Smooth muscle cell (in vitro differentiated cells): ENCODE data around the gene CC2D2B. TPM values are rescaled to one million over a fixed set of nuclear protein-coding genes. Genes with fewer than 3 reads are reported as not detected.
"Not testable (repeated sequence)": the region's sequence is repeated elsewhere in the genome, so short reads cannot be mapped to it uniquely, and the experiment has no call there.

ENCODE experiments used
- DNase-seq: peaks from one replicate; lab custom pipeline; 2025; ENCODE audit not compliant: unreplicated experiment; lab: John Stamatoyannopoulos, UW
- H2AFZ ChIP-seq: fragments of 200-600 bp; sonication (generic); 2 replicates; pipeline ENCODE4 v1.6.0; 2016; ENCODE audit warnings: antibody characterized with exemption, low read depth, mild to moderate bottlenecking
- H3F3A ChIP-seq: fragments of 200-600 bp; sonication (generic); 2 replicates; pipeline ENCODE4 v1.6.0; 2017; ENCODE audit warnings: antibody characterized with exemption, low read depth
- H3K27ac ChIP-seq: fragments of 200-600 bp; sonication (generic); 2 replicates; pipeline ENCODE4 v1.5.1; 2016; ENCODE audit warnings: low read depth, mild to moderate bottlenecking
- H3K27me3 ChIP-seq: fragments of 200-600 bp; sonication (generic); 2 replicates; pipeline ENCODE4 v1.6.1; 2016; ENCODE audit warnings: low read depth, mild to moderate bottlenecking
- H3K36me3 ChIP-seq: fragments of 200-600 bp; sonication (generic); 2 replicates; pipeline ENCODE4 v1.5.1; 2016; ENCODE audit warnings: low read depth
- H3K4me1 ChIP-seq: fragments of 200-600 bp; sonication (generic); 2 replicates; pipeline ENCODE4 v1.5.1; 2016; ENCODE audit warnings: low read depth
- H3K4me2 ChIP-seq: fragments of 200-600 bp; sonication (generic); 2 replicates; pipeline ENCODE4 v1.6.0; 2016; ENCODE audit warnings: mild to moderate bottlenecking
- H3K4me3 ChIP-seq: fragments of 200-600 bp; sonication (generic); 2 replicates; pipeline ENCODE4 v1.5.1; 2016; ENCODE audit warnings: mild to moderate bottlenecking
- H3K79me2 ChIP-seq: fragments of 200-600 bp; sonication (generic); 2 replicates; pipeline ENCODE4 v1.6.0; 2016; ENCODE audit warnings: low read depth, mild to moderate bottlenecking
- H3K9ac ChIP-seq: fragments of 200-600 bp; sonication (generic); 2 replicates; pipeline ENCODE4 v1.6.0; 2016; ENCODE audit warnings: low read depth
- H3K9me3 ChIP-seq: fragments of 200-600 bp; sonication (generic); replicated peaks from 2 replicates; pipeline ENCODE4 v1.5.1; 2016; ENCODE audit warnings: low read depth
- H4K20me1 ChIP-seq: fragments of 200-600 bp; sonication (generic); 2 replicates; pipeline ENCODE4 v1.6.0; 2016; ENCODE audit warnings: low read depth
- WGBS: methylation state at CpG from one replicate; pipeline ENCODE4 v1.1.7; 2016; ENCODE audit warnings: low lambda C conversion rate; 5-methylcytosine and 5-hydroxymethylcytosine counted together
- polyA plus RNA-seq: library from polyadenylated mRNA; unstranded; fragments of >200 nt; fragmentation: Nextera tagmentation; extraction: Ambion mirVana; gene quantifications from 2 replicates; pipeline ENCODE4 v1.2.1, GENCODE V29; 2016
- total RNA-seq: library from RNA; depleted of rRNA; stranded (reverse); fragments of >200 nt; gene quantifications from 2 replicates; pipeline ENCODE4 v1.2.3, GENCODE V29; 2014
- TF ChIP-seq, protein P1 (sequence below): fragments of 200-600 bp; sonication (generic); IDR thresholded peaks from 2 replicates; pipeline ENCODE4 v1.5.1; 2017; ENCODE audit warnings: borderline replicate concordance, mild to moderate bottlenecking, antibody characterized with exemption; ENCODE audit not compliant: insufficient read depth, poor library complexity, severe bottlenecking

CC2D2B gene
- total and polyA plus RNA-seq, 2 experiments from 2014 or later = not detected

DNA sequence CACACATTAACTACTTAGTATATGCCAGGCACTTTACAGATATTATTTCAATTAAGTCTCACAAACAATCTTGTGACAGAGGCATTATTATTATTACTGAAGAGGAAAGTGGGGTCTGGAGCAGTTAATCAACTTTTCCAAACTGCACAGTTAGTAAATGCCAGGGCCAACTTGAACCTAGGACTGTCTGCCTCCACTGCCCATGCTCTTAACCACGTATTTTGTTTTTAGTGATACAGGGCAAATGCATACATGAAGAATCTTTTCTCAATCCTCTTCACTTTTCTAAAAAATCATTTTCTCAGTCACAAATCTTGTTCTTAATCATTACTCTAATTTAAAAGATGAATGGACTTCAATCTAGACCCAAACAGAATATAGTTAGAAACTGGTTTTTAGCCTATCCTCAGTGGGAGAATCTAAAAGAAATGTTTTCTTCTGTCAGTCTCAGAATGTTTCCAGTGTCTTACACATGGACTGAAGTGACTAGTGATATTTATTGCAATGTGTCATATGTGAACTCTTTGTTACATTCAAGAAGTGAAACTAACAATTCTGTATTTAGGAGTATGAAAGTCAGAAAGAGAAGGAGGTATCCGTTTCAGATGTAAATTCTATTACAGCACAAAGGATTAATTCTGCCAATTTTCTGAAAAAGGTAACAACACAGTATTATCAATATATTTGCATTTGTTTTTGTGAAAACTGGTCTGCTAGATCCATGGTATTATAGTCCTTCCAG lies 80.1 kb downstream of the CC2D2B start:
- no peaks in the 10 kb centered on the region for H4K20me1 ChIP-seq
- WGBS = 64% methylated on average over 2 of the region's 2 CpGs
- no peak overlapping the region for H3K9ac ChIP-seq
- no peak overlapping the region for H2AFZ ChIP-seq
- peaks cover 15% of the 10 kb centered on the region for H3K27me3 ChIP-seq
- no peaks in the 10 kb centered on the region for H3K4me1 ChIP-seq
- H3K4me2 ChIP-seq = no peak overlapping the region
- DNase-seq = no peak
- H3K79me2 ChIP-seq = no peaks in the 10 kb centered on the region
- H3K36me3 ChIP-seq = no peaks in the 10 kb centered on the region
- TF ChIP-seq, protein P1, sequence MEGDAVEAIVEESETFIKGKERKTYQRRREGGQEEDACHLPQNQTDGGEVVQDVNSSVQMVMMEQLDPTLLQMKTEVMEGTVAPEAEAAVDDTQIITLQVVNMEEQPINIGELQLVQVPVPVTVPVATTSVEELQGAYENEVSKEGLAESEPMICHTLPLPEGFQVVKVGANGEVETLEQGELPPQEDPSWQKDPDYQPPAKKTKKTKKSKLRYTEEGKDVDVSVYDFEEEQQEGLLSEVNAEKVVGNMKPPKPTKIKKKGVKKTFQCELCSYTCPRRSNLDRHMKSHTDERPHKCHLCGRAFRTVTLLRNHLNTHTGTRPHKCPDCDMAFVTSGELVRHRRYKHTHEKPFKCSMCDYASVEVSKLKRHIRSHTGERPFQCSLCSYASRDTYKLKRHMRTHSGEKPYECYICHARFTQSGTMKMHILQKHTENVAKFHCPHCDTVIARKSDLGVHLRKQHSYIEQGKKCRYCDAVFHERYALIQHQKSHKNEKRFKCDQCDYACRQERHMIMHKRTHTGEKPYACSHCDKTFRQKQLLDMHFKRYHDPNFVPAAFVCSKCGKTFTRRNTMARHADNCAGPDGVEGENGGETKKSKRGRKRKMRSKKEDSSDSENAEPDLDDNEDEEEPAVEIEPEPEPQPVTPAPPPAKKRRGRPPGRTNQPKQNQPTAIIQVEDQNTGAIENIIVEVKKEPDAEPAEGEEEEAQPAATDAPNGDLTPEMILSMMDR = no peak
- H3K9me3 ChIP-seq = no peaks in the 10 kb centered on the region
- no peak overlapping the region for H3K27ac ChIP-seq
- no peaks in the 10 kb centered on the region for H3F3A ChIP-seq
- H3K4me3 ChIP-seq = no peak overlapping the region

DNA sequence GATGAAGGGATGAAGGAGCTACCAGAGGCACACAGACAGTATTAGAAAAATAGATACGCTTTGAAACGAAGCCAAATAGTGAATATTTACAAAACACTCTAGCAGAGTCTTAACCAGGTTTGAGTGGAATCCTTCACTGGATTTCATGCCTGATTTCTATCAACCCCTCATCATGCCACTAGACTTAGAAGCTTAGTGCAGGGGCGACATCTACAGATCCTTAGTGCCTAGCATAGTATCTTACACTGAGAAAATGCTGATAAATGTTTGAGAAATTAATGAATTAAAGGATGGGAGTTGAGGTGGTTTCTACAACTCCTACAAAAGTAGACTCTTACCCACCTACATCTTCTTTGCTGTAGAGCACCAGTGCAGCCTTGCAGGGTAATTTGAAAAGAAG lies 80.9 kb downstream of the CC2D2B start:
- no peak overlapping the region for H3K4me3 ChIP-seq
- no peak overlapping the region for H2AFZ ChIP-seq
- no peaks in the 10 kb centered on the region for H3K4me1 ChIP-seq
- no peak overlapping the region for H3K4me2 ChIP-seq
- H3K27ac ChIP-seq = no peak overlapping the region
- WGBS = 86% methylated on average over 3 of the region's 3 CpGs
- H3K27me3 ChIP-seq = peaks cover 15% of the 10 kb centered on the region
- TF ChIP-seq, protein P1 = no peak
- H3K79me2 ChIP-seq = no peaks in the 10 kb centered on the region
- no peaks in the 10 kb centered on the region for H3K36me3 ChIP-seq
- H3F3A ChIP-seq = no peaks in the 10 kb centered on the region
- no peak overlapping the region for H3K9ac ChIP-seq
- no peak for DNase-seq
- H4K20me1 ChIP-seq = no peaks in the 10 kb centered on the region
- no peaks in the 10 kb centered on the region for H3K9me3 ChIP-seq

DNA sequence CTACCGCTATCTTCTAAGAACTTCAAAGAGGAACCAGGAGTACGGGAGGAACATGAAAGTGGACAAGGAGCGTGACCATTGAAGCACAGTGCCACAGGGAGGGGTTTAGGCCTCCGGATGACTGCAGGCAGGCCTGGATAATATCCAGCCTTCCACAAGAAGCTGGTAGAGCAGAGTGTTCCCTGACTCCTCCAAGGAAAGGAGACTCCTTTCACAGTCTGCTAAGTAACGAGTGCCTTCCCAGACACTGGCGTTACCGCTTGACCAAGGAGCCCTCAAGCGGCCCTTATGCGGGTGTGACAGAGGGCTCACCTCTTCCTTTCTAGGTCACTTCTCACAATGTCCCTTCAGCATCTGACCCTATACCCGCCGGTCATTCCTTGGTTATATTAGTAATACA lies 86.6 kb downstream of the CC2D2B start:
- not testable (repeated sequence) for H3F3A ChIP-seq, H3K27ac ChIP-seq, H3K9me3 ChIP-seq, H3K9ac ChIP-seq, H3K4me2 ChIP-seq, H4K20me1 ChIP-seq, H3K4me3 ChIP-seq, H3K4me1 ChIP-seq, H3K27me3 ChIP-seq, H3K36me3 ChIP-seq, H3K79me2 ChIP-seq, H2AFZ ChIP-seq, DNase-seq
- WGBS = 89% methylated on average over 11 of the region's 11 CpGs

DNA sequence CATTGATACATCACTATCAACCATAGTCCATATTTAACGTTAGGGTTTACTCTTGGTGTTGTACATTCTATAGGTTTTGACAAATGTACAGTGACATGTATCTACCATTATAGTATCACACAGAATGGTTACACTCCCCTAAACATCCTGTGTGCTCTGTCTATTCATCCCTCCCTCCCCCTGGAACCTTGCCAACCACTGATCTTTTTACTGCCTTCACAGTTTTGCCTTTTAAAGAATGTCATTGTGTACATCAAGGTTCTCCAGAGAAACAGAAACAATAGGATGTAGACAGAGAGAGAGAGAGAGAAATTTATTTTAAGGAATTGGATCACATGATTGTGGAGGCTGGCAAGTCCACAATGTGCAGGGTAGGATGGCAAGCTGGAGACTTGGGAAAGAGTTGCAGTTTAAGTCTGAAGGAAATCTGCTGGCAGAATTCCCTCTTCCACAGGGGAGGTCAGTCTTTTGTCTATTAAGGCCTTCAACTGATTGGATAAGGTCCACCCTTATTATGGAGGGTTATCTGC lies 90.5 kb downstream of the CC2D2B start:
- no peaks in the 10 kb centered on the region for H3K36me3 ChIP-seq
- no peaks in the 10 kb centered on the region for H3F3A ChIP-seq
- no peak overlapping the region for H3K27ac ChIP-seq
- no peak for DNase-seq
- H3K4me3 ChIP-seq = no peak overlapping the region
- no peaks in the 10 kb centered on the region for H3K4me1 ChIP-seq
- no peaks in the 10 kb centered on the region for H4K20me1 ChIP-seq
- no peaks in the 10 kb centered on the region for H3K27me3 ChIP-seq
- TF ChIP-seq, protein P1 = no peak
- H3K9ac ChIP-seq = no peak overlapping the region
- H3K4me2 ChIP-seq = no peak overlapping the region
- WGBS = 85% methylated on average over 1 of the region's 1 CpG
- no peak overlapping the region for H2AFZ ChIP-seq
- no peaks in the 10 kb centered on the region for H3K9me3 ChIP-seq
- H3K79me2 ChIP-seq = no peaks in the 10 kb centered on the region
